Lower lobe of right lung (tissue), 2 donors: ENCODE data around the gene KCNAB1. TPM values are rescaled to one million over a fixed set of nuclear protein-coding genes. Genes with fewer than 3 reads are reported as not detected.

Source experiments
- ATAC-seq, 2 donors: fragments of 200-7000 bp; cut with Tn5 transposase; one replicate each; pipeline ENCODE4 v1.9.1; 2020 to 2022; ENCODE audit warnings: mild to moderate bottlenecking in 2 of 2, moderate library complexity in 2 of 2
- DNase-seq: peaks from one replicate; pipeline ENCODE4 v3.0.0-alpha.2; 2020
- H3K27ac ChIP-seq: fragments of 200-600 bp; one replicate; pipeline ENCODE4 v1.8.0; 2022
- H3K27me3 ChIP-seq: fragments of 200-600 bp; one replicate; pipeline ENCODE4 v1.8.0; 2022; ENCODE audit warnings: low read depth
- H3K36me3 ChIP-seq: fragments of 200-600 bp; one replicate; pipeline ENCODE4 v1.8.0; 2022; ENCODE audit warnings: mild to moderate bottlenecking
- H3K4me1 ChIP-seq: fragments of 200-600 bp; one replicate; pipeline ENCODE4 v1.8.0; 2022
- H3K4me3 ChIP-seq: fragments of 200-600 bp; one replicate; pipeline ENCODE4 v1.8.0; 2022; ENCODE audit warnings: mild to moderate bottlenecking
- H3K9me3 ChIP-seq: fragments of 200-600 bp; one replicate; pipeline ENCODE4 v1.8.0; 2022
- intact Hi-C: fragments of 100-400 bp; cut with DNase I; formaldehyde crosslinking; loops from one replicate; pipeline ENCODE4 v1.11.0; 2022
- total RNA-seq: library from RNA; stranded (reverse); fragmentation: NEBNext Ultra II Directional; extraction: Animal tissue kit (Norgen Biotek cat#: 25700); gene quantifications from one replicate; pipeline ENCODE4 v1.2.1, GENCODE V29; 2021
- TF ChIP-seq, protein P1 (sequence below): fragments of 200-600 bp; IDR thresholded peaks from one replicate; pipeline ENCODE4 v1.8.0; 2022; ENCODE audit warnings: antibody characterized with exemption, mild to moderate bottlenecking
- donor health status: DM: no; HTN: yes; CAD: no; lungs with severe emphysema.

KCNAB1 gene
- total RNA-seq, 1 donor from 2014 or later: 4.7 TPM

DNA sequence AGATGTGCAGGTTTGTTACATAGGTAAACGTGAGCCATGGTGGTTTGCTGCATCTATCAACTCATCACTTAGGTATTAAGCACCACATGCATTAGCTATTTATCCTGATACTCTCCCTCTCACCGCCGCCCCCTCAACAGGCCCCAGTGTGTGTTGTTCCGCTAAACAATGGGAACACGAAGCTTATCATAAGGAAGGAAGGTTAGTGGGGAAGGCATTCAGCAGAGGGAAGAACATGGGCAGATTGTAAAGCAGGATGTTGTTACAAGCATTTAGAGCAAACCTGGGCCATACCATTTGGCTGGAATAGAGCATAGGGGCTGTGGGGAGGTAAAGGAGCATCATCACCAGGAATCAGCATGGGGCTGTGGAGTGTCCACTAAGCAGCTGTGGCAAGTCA is 322.7 kb downstream of the KCNAB1 start:
- TF ChIP-seq, protein P1, sequence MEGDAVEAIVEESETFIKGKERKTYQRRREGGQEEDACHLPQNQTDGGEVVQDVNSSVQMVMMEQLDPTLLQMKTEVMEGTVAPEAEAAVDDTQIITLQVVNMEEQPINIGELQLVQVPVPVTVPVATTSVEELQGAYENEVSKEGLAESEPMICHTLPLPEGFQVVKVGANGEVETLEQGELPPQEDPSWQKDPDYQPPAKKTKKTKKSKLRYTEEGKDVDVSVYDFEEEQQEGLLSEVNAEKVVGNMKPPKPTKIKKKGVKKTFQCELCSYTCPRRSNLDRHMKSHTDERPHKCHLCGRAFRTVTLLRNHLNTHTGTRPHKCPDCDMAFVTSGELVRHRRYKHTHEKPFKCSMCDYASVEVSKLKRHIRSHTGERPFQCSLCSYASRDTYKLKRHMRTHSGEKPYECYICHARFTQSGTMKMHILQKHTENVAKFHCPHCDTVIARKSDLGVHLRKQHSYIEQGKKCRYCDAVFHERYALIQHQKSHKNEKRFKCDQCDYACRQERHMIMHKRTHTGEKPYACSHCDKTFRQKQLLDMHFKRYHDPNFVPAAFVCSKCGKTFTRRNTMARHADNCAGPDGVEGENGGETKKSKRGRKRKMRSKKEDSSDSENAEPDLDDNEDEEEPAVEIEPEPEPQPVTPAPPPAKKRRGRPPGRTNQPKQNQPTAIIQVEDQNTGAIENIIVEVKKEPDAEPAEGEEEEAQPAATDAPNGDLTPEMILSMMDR: no peak
- no peaks in the 10 kb centered on the region for H3K4me1 ChIP-seq
- no peak overlapping the region for H3K4me3 ChIP-seq
- DNase-seq (no peak), ATAC-seq (no peak)
- no peaks in the 10 kb centered on the region for H3K9me3 ChIP-seq
- intact Hi-C loops: no loop called here
- no peaks in the 10 kb centered on the region for H3K27me3 ChIP-seq
- no peaks in the 10 kb centered on the region for H3K36me3 ChIP-seq
- no peak overlapping the region for H3K27ac ChIP-seq

DNA sequence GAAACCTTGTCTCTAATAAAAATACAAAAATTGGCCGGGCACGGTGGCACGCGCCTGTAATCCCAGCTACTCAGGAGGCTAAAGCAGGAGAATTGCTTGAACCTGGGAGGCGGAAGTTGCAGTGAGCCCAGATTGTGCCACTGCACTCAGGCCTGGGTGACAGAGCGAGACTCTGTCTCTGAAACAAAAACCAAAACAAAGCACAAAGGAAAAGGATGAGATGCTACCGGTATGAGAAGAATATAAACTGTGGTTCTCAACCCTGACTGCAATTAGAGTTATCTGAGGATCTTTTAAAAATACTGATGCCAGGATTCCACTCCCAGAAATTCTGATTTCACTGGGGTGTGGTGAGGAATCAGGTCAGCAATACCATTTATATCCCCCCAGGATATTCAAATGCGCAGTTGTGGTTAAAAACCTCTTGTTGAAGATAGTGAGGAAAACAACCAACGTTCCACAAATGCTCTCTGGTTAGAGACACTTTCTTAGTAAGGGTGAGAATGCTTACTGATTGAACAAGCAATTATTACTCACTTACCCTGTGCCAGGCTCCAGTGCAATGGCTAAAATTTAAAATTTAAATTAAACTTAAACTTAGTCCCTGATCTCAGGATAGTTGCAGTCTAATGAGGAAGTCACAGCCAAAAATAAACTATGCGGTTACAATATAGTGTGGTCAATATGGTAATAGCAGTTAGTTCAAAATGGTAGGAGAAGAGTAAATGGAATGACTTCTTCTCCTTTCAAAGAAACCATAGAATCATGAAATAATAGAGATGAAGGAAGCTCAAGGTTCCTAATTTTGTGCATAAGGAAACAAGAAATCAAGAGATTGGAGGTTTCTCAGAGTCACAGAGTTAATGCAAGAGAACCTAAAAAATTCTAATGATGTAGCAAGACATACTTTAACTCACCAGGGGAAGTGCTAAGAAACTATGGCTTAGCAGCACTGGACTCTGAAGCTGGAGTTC is 325.0 kb downstream of the KCNAB1 start:
- DNase-seq: no peak
- intact Hi-C loops: no loop called here
- peak in 1 of 2 donors; percentile 37 for ATAC-seq
- no peaks in the 10 kb centered on the region for H3K9me3 ChIP-seq
- TF ChIP-seq, protein P1: no peak
- no peak overlapping the region for H3K27ac ChIP-seq
- H3K27me3 ChIP-seq: no peaks in the 10 kb centered on the region
- no peak overlapping the region for H3K4me3 ChIP-seq
- no peaks in the 10 kb centered on the region for H3K36me3 ChIP-seq
- H3K4me1 ChIP-seq: no peaks in the 10 kb centered on the region

DNA sequence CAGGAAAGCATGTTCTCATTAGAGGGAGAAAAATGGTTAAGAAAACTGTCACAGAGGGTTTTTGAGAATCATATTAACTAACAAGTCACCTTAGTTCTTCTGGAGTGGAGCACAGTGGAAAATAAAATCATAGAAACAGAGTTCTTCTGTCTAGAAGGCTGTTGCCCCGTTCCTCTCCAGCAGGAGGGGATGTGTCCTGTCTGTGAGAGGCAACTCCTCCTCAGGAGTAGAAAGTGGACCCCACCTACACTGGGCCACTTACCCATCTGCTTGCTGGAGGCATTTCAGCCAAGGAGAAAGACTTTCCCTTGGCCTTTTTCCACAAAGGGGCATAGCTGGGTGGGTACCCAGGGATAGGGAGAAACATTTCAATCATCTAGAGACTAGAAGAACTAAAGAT is 327.9 kb downstream of the KCNAB1 start:
- Histone ChIP-seq H3K27me3 (no peaks in the 10 kb centered on the region), H3K27ac (no peak overlapping the region), H3K9me3 (no peaks in the 10 kb centered on the region), H3K4me3 (no peak overlapping the region), H3K36me3 (no peaks in the 10 kb centered on the region), H3K4me1 (no peaks in the 10 kb centered on the region)
- DNase-seq: no peak
- ATAC-seq: no peak
- TF ChIP-seq, protein P1: peak; percentile 14
- intact Hi-C loops: no loop called here

DNA sequence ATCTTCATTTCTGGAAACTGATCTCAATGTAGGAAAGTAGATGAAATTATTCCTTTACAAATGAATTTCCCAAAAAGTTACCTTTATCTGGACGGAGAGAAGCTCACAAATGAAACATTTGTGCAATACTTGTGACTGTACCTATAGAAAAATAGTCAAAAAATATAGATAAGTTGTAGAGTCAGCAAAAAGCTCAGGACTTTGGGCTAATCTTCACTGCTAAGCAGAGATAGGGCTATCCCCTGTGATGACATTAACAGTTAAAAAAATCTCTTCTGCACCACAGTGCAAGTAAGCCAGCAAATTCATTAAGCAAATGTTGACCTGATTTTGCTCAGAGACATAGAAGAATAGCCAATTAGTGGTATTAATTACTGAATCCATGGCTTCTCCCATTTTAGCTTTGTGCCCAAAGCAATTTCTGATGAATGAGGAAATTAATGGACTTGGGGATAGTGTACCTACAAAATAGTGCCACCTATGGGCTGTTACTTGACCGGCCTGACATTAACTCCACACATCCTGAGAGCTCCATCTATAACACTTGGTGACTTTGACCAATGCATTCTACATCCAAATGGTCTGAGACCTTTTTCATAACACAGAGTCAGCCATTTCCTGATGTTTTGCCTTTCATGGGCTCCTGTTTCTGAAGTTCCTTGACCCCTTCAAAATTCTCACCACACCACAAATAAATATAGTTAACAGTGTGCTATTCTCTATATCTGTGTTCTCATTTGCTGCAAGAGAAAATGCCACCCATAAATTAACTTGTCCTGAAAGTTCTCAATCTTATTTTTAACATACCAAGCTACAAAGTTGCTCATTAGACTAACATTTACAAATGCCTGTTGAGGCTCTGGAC is 329.6 kb downstream of the KCNAB1 start:
- intact Hi-C loops: no loop called here
- ATAC-seq: peak; percentile 48 to 68
- TF ChIP-seq, protein P1: peak; percentile 45
- Histone ChIP-seq H3K36me3 (no peaks in the 10 kb centered on the region), H3K4me1 (no peaks in the 10 kb centered on the region), H3K9me3 (no peaks in the 10 kb centered on the region), H3K4me3 (no peak overlapping the region), H3K27ac (no peak overlapping the region), H3K27me3 (no peaks in the 10 kb centered on the region)
- no peak for DNase-seq

DNA sequence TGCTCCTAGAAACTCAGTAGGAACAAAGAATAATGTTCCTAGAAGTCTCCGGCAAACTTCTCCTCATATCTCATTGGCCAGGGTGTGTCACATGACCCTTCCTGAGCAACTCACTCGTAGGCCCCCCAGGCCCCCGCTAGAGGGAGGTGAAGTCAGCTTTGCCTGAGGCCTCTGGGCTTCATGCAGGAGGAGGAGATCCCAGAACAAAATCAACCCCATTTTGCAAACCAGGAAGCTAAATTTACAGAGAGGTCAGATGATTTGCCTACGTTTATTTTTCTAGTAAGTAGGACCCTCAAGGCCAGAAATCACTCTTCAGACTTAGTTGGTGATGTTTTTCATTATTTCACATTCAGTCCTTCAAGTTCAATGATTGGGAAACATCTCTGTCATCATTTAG is 335.5 kb downstream of the KCNAB1 start:
- Histone ChIP-seq H3K27me3 (no peaks in the 10 kb centered on the region), H3K9me3 (no peaks in the 10 kb centered on the region), H3K36me3 (no peaks in the 10 kb centered on the region), H3K27ac (no peak overlapping the region), H3K4me1 (no peaks in the 10 kb centered on the region), H3K4me3 (no peak overlapping the region)
- DNase-seq (no peak), ATAC-seq (no peak)
- intact Hi-C loops: no loop called here
- TF ChIP-seq, protein P1: no peak
